ENCODE data around the gene ALDH1L1. TPM values are rescaled to one million over a fixed set of nuclear protein-coding genes. Genes with fewer than 3 reads are reported as not detected.

Gene ALDH1L1
- total RNA-seq, 1 donor from 2014 or later: 7.7 TPM

DNA sequence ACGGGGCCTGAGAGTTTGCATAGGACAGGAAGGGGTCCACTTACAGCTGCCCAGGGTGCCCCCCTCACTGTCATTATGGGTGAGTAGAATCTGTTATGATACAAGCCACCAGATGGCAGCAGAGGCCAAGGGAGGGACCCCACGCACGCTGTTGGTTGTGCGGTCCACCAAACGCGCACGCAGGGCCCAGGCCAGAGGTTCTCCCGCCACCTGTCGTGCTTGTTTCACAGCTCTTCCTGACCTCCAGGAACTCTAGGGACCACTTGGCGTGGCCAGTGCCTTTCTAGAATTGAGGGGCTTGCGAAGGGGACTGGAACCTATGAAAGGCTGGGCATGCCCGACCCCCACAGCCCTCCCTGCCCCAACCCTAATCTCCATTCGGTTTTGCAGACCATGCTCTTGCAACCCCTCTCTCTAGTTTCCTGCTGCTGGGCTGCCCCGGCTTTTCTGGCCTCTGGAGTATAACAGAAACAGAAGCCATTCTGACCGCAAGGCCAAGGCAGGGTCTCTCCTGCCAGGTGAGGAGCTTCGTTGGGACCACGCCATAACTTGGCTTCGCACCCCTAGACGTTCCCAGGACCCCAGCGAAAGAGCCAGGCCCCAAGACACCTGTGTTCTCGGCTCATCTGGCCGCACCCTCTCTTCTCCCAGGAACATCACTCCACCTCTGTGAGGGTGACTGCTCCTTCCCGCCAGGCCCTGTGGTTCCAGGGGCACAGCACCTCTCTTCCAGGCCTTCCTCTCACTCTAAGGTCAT, 46.0 kb downstream of the ALDH1L1 start:
- DNase-seq: peak; percentile 85

DNA sequence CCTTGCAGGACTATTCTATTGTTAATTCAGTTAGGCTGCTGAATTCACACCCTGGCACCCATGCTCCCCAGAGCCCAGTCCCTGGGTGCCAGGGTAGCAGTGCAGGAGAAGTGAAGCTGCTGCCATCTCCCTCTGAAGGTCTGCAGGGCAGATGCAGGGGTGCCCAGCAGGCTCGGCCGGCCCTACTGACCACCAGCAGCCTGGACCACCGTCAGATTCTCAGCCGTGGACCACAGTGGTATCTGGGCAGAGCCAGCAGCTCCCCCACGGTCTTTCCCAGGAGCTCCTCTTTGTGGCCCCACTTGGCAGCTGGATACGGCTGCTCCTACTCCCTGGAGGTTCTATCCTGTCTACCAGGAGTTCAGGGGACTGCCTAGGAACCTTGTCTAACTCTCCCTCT, 46.8 kb downstream of the ALDH1L1 start:
- DNase-seq: no peak

DNA sequence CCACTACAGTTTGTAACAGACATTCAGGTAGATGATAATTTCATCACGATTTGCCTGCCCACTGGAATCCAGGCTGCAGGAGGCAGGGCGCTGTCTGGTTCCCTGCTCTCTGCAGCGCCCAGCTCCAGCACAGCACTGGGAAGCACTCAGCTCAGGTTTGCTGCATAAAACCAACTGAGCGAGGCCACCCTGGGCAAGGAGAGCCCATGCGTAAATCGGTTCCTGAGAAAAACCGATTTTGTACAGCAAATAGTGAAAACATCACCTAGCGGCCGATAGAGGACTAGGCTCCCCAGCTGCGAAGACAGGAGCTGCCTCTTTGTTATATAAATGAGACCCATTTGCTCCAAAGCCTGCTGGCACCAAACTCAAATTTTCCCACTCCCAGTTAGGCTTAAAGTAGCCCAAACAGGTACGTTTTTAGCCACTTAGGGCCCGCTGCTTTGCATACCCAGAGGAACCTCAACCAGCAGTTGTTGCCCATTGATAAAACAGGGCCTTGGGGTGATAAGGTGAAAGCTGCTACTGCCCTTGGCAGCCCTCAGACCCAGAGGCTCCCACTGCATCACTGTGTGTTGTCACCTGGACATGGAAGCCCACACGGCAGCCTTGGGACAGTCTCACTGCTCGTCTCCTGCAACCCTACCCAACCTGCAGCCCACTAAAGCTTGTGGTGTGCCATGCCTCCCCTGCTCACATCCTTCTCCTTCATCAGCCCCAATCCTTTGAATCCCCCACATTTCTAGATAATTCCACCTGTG, 47.5 kb downstream of the ALDH1L1 start:
- DNase-seq: peak; percentile 18

DNA sequence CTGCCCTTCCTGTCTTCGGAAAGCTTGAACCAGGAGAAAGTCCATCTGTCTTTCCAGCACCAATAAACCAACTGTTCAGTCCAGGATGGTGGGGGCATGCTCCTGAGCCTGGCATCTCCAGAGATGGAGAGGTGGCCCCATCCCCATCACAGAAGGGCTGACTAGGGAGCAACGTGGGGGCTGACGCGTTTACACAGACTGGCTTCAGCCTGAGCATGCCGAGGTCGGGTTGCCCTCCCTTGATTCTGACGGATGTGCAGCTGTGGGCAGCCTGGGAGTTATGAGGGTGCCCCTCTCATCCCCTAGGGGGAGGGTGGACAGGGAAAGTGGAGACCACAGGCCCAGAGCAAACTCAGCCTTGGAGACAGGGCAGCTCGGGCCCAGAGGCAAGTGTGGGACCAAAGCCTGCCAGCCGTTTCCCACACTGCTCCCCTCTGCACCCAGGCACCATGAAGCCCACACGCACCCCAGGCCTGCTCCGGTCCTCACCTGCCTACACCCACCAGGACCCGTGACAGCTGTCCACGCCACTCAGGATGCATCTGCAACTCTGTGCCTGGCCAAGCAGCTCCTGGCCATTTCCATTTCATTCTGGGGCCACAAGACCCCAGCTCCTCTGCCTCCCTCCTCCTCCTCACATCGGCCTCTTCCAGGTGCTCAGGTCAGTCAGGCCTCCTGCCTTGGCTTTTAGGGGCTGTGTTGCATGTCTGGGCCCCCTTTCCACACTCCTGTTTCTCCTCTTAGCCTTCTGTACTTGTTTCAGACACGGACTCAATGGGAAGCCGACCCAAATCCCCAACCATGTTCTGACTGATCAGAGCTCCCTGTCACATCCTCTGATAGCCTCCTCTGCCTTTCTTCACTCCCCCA, 48.3 kb downstream of the ALDH1L1 start:
- no peak for DNase-seq

DNA sequence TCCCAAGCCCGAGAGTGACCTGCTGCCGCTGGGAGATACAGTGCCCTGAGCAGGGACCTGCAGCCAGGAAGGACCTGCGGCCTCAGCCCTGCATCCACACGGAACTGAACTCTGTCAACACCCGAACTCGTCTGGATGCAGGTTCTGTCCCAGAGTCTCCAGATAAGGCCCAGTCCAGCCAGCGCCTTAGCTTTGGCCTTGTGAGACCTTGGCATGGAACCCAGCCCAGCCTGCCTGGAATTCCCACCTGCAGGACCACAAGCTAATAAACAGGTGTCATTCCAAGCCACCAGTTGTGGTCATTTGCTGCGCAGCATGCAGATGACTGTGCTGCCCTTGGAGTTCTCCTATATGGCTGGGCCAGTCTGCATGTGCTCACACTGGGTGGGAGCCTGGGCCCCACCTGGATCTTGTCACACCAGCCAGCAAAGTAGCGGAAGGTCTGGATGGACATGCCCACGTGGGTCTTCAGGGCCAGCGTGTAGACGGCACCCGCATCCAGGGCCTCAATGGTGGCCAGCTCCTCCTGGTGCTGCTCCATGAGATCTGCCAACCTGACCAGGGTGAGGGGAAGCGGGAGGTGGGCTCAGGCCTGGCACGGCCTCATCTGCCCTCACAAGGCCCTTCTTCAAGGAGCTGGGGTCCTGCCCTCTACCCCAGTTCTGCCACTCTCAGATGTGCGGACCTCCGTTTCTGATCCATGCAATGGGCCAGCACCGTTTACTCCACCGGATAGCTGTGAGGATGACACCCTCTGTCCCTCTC, 49.2 kb downstream of the ALDH1L1 start:
- DNase-seq: no peak

DNA sequence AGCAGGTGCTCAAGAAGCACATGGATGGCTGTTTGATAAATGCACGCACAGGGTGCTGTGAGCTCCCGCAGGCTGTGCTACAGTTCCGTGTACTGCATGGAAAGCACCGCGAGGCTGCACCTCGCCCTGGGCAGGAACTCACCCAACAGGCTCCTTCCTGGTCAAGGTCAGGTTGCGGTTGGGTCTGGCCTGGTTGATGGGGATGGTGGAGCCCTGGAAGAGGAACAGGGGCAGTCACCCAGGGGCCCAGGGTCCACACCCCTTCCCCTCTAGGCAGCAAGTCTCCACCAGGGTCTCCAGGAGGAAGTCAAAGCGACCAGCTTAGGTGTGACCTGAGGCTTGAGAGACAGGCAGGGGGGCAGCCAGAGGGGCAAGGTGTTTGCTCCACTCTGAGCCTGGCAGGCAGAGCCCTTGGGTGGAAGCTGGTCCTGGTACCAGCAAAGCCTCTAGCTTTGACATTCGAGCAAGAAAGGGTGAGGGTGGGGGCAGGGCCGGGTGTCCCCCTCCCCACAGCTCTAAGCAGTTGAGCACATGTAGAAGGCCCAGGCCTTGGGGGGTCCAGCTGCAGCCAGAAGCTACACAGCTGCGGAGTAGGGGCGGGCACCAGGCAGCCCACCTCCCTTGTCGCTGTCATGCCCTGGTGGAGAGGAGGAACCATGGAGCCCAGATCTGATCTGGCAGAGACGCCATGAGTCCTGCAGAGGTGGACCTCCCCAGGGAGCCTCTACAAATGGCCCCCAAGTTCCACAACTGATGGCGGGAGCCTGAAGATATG, 50.1 kb downstream of the ALDH1L1 start:
- no peak for DNase-seq

DNA sequence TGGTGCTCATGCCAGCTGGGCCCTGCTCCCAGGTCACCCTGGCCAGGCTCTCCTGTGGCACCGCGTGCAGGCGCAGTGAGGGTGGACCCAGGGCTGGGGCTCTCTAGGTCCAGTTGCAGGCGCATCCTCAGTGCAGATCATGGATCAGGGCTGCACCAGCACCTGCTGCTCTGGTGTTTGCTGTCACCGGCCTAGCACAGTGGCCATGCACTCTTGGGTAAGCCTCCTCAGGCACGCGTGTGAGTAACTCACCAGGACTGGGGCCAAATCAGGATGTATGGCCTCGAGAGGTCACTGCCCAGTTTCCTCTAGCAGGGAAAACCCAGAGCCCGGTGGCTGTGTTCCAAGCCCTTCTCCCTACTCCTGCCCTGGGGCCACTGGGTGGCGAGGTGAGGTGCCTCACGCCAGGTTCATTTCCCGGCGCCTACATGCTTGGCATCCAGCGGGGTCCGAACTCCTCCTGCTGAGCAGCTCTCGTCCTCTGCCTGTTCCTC, 50.9 kb downstream of the ALDH1L1 start:
- no peak for DNase-seq

DNA sequence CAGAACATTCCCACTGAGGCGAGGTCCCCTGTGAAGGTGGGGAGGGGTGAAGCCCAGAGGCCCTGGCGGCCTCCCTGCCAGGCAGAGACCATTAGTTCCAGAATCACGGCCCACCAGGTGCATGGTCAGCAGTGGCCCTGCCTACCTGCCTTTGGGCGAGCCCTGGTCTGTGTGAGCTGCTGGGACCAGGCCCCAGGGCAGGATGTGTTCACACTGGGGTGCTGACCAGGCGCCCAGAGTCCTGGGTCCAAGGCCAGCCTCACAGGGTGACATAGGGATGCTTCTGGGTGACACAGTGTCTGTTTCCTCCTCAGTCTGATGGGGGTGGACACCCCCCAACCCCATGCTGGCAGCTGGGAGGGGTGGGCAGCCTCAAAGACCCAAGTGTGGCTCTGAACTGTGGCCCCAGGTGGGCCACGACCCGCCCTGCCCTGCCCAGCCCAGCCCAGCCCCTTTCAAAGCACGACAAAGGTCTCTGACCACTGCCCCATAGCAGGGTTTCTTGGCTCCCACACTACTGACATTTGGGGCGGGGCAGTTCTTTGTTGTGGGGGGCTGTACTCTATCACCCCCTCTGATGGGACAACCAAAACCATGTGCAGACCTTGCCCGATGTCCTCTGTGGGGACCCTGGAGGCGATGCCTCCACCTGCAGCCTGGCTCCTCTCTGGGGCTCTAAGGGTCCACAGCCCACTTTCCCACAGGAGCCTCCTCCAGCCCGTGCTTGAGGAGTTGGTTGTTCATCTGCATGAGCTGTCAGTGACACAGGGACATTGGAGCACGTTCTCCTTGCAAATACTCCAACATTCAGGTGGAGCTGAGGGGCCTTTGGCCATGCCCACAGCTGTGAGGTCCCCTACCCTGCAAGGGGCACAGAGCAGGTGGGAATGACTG, 51.6 kb downstream of the ALDH1L1 start:
- no peak for DNase-seq

DNA sequence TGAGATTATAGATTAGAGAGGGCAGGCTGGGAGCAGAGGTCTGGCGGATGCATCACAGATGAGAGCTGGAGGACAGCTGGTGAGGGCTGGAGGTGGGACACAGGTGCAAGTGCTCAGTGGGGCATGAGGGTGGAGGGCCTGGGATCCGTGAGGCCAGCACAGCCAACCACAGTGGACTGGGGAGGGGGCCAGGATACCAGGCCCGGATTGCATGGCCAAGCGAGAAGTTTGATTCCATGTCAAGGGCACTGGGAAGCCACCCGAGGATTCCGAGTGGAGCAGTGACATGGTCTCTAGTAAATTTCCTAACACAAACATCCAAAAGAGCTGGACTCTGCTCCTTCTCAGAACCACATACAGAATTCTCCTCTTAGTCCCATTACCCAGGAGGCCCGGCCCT, 52.5 kb downstream of the ALDH1L1 start:
- no peak for DNase-seq

DNA sequence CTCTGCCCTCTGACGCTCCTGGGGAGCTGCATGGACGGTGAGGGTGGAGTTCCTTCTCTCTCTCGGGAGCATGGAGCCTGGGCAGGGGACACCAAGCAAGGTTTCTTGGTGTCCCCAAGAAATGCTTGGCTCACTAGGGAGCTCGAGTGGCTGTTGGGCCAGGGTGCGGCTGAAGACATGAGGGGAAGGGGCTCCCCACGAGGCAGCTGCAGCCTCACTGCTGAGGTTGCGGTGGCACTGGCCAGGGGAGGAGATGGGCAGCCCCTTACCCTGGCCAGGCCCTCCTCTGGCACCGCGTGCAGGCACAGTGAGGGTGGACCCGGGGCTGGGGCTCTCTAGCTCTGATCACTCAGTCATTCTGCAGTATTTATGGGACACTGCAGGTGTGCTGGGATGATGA, 52.9 kb downstream of the ALDH1L1 start:
- DNase-seq: no peak

DNA sequence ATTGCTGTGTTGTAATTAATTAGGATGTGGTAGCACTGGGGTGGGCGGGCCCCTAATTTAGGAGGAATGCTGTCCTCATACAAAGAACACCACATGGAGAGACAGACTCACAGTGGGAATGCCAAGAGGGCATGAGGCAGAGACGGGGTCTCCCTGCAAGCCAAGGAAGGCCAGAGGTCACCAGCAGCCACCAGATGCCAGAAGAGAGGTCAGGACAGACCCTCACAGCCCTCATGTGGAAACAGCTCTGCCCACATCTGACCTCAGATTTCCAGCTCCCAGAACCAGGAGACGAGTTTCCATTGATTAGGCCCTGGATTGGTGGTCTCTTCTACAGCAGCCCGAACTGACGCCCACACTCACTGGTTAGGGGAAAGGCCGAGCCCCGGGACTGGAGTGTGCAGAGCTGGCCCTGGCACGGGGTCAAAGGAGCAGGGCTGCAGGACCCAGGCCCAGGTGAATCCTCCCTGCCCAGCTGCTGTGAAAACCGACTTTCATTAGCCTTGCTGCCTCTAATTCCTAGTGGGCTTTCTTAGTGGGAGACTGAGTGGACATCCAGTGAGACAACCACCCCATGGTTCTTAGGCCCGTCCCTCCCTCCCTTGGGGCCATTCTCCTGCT, 53.5 kb downstream of the ALDH1L1 start:
- no peak for DNase-seq

DNA sequence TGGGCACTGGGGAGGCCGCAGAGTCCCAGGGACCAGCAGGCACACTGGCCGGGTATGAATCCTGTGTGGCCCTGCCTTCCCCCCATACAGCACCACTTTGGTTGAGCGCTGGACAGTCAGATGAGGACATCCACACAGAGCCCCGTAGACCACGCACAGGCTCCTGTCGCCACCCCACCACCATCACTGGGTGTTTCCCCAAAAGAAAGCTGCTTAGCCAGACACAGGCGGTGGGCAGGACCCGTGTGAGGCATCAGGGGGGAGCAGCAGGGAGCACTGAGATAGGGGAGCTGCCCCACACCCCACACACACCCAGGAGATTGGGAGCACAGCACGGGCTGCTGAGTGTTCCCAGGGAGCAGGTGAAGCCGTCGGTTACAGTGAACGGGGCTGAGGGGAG, 54.1 kb downstream of the ALDH1L1 start:
- no peak for DNase-seq

DNA sequence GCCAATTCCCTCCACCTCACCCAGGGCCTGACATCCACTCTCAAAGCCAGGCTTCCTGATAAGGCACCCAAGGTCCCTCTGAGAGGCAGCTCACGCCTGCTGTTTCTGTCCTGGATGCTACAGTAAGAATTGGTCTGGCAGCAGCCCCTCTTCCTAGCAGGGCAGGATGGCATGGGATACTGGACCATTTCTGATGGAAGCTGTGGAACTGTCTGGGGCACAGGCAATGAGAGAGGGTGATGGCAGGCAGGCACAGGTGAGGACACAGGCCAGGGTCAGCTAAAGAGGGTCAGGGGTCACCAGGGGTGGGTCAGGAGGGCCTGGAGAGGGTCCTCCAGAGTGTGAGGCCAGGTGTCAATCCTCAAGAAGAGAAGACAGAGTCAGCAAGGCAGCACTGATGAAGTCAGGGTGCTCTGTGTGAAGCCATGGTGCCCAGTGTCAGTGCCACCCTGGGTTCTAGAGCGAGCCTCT, 54.6 kb downstream of the ALDH1L1 start:
- DNase-seq: no peak

DNA sequence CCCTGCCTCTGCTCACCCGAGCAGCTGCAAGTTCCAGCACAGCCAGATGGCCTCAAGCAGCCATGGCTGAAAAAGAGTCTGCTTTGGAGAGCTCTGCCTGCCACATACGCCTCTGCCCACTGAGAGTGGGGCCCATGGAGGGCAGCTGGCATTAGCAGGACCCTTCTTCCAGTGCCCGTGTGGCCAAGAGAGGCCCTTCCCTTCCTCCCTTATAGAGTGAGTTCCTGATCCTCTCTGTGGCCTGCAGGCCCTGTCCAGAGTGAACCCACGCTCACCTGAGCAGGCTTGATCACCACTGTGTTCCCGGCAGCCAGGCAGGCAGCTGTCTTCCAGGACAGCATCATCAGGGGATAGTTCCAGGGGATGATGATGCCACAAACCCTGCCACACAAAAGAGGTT, 55.0 kb downstream of the ALDH1L1 start:
- DNase-seq: peak; percentile 37

DNA sequence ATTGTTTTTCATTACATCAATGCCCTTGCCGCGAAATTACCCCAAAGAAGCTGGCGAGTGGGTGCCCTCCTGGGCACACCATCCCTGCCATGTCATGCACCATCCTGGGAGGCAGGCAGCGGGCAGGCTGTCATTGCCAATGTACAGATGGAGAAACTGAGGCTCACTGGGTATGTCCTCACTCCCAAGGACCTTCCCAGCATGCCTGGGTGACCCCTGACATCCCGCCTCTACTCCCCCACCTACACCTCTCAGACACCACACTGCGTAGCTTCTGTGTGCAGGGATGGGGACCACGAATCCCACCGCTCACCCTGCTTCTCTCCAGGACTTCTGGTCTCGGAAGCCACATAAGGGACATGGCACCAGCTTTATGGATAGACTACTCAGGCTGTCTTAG, 55.5 kb downstream of the ALDH1L1 start:
- DNase-seq: no peak

DNA sequence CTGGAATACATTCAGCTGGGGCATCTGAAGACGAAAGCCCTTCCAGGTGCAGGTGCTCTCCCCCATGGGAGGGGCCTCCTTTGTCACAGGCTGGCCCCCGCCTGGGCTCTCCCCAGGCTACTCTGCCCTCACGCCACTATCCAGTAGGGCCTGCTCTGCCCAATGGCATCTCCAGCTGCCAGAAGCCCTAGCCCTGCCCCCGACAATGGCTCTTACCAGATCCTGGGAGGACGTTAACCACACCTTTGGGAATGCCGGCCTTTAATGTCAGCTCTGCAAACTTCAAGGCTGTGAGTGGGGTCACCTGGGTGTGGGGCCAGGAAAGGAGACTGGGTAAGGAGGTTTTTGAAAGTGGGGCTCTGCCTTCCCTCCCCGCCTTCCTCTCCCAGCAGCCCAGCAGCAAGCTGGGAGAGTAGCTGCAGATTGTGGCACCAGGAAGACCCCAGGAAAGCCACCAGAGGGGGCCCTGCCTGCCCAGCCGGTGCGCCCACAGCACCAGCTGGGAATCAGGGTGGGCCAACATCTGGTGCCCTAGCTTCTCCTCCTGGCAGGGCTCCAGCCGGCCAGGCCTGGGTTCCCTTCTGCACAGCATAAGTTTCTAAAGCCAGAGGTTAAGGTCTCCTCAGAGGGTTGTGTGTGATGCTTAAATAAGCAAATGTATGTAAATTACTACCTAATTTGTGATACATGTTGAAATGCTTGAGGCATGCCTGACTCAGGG, 56.1 kb downstream of the ALDH1L1 start:
- peak; percentile 39 for DNase-seq

DNA sequence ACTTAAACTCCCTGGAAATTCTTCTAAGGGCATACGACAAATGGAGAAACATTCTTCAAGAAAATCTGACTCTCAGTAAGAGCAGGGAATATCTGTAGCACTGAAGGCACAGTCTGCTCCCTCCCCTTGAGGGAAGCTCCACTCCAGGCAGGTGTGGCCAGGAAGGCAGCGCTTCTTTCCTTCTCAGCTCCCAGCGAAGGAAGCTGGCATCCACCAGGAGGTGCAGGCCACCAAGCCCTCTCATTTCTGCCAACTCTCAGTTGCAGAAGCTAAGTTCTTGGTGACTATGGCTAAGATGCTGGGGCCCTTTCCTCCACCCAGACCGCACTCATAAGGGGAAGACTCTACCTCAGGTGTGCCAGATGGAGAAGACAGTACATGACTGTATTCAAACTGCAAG, 58.8 kb downstream of the ALDH1L1 start:
- DNase-seq: no peak

DNA sequence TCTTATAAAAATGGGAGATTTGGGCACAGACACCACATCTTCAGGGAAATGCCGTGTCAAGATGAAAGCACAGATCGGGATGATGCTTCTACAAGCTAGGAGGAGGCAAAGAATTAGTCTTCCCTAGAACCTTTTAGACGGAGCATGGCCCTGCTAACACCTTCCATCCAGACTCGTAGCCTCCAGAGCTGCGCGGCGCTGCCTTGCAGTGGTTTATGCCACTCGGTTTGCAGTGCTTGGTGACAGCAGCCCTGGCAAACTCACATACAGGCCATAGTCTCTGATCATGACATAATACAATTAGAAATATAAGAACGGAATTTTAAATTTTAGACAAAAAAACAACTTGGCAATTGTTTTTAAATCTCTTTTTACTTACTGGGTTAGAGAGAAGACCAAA, 59.3 kb downstream of the ALDH1L1 start:
- DNase-seq: no peak

DNA sequence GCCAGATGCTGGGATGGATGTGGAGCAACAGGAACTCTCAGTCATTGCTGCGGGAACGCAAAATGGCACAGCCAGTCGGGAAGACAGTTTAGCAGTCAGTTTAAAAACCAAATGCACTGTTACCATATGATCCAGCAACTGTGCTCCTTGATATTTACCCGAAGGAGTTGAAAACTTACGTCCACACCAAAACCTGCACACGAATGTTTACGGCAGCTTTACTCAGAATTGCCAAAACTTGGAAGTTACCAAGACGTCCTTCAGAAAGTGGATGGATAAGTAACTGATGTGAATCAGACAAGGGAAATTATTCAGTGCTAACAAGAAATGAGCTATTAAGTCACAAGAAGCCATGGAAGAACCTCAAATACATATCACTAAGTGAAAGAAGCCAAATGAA, 60.4 kb downstream of the ALDH1L1 start:
- DNase-seq: no peak
